ENCODE measurements around the gene AIRE.
"Not testable (repeated sequence)": the region's sequence is repeated elsewhere in the genome, so short reads cannot be mapped to it uniquely, and the experiment has no call there.

DNA sequence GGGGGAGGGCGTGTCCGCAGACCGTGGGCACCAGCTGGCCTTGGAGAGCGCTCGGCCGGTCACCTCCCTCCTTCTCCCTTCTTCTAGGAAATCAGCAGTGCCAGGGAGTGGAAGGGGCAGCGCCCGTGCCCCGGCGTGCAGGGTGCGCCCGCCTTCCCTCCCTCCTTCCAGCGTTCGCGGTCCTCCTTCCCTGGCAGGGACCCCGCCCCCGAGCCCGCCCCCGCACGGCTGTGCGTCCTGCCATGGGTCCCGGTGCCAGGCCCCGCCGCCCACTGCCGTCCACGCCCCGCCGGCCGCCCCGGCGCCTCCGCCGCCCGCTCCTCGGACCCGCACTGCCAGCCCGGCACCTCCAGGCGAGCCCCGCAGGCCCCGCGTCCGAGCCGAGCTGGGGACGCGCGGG lies 45.3 kb upstream of the AIRE start:
- TF ChIP-seq, protein P1, sequence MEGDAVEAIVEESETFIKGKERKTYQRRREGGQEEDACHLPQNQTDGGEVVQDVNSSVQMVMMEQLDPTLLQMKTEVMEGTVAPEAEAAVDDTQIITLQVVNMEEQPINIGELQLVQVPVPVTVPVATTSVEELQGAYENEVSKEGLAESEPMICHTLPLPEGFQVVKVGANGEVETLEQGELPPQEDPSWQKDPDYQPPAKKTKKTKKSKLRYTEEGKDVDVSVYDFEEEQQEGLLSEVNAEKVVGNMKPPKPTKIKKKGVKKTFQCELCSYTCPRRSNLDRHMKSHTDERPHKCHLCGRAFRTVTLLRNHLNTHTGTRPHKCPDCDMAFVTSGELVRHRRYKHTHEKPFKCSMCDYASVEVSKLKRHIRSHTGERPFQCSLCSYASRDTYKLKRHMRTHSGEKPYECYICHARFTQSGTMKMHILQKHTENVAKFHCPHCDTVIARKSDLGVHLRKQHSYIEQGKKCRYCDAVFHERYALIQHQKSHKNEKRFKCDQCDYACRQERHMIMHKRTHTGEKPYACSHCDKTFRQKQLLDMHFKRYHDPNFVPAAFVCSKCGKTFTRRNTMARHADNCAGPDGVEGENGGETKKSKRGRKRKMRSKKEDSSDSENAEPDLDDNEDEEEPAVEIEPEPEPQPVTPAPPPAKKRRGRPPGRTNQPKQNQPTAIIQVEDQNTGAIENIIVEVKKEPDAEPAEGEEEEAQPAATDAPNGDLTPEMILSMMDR (IDR thresholded peaks at IDR 0.05; ENCODE audit: insufficient read depth, low read length, poor library complexity, severe bottlenecking) = not testable (repeated sequence)
- not testable (repeated sequence) for TF ChIP-seq EZH2phosphoT487 (conservative IDR thresholded peaks at IDR 0.05; ENCODE audit: low read length)

Measured in SU-DHL-6 (cell line).